NCI-H460 (cell line): ENCODE results near the gene ANGPTL7. TPM values are rescaled to one million over a fixed set of nuclear protein-coding genes. Genes with fewer than 3 reads are reported as not detected.

Source experiments
- DNase-seq: peaks from one replicate; pipeline ENCODE4 v3.0.0-alpha.2; 2016; ENCODE audit warnings: low read depth; ENCODE audit errors: extremely low read depth
- small RNA-seq, 2 experiments: library from RNA; depleted of rRNA; stranded (forward); fragments of <200 nt; gene quantifications; one replicate each; pipeline ENCODE3, GENCODE V24; 2014
- total RNA-seq: library from RNA; depleted of rRNA; stranded (reverse); fragments of >200 nt; shearing (Covaris generic); gene quantifications from 2 replicates; pipeline ENCODE4 v1.2.3, GENCODE V29; 2014; rRNA removed

Gene ANGPTL7
- total RNA-seq, 1 experiment from 2014 or later, result not detected

DNA sequence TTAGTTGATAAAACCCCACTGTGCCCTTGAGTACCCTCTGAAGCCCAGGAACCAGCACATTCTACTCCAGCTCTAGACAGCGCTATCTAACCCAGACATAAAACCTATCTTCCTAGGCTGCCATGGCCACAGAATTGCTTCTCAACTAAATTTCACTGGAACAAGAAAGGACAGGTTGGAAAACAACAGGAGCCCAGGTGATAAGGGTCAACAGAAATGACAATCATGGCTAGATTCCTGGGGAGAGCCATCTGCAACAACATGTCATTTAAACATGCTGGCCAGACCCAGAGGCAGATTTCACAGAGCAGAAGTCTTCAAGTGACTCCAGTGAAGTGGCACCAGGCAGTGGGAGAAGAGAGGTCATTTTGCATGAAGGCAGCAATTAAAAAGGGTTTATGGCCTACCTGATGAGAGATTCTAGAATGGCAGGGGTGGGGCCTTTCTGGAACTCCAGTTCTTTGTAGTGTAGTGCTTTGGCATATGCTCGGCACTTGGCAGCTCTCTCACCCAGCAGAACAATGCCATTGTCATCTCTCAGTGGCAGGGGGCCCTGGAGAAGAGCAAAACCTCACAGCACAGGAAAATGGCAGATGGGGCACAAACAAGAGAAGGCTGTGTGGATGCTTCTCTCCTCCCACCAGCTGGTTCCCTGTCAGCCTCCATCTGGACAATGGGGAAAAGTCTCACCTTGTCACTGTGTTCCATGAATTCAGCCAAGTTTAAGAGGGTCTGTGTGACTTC, 9.9 kb downstream of the ANGPTL7 start:
- no peak for DNase-seq

DNA sequence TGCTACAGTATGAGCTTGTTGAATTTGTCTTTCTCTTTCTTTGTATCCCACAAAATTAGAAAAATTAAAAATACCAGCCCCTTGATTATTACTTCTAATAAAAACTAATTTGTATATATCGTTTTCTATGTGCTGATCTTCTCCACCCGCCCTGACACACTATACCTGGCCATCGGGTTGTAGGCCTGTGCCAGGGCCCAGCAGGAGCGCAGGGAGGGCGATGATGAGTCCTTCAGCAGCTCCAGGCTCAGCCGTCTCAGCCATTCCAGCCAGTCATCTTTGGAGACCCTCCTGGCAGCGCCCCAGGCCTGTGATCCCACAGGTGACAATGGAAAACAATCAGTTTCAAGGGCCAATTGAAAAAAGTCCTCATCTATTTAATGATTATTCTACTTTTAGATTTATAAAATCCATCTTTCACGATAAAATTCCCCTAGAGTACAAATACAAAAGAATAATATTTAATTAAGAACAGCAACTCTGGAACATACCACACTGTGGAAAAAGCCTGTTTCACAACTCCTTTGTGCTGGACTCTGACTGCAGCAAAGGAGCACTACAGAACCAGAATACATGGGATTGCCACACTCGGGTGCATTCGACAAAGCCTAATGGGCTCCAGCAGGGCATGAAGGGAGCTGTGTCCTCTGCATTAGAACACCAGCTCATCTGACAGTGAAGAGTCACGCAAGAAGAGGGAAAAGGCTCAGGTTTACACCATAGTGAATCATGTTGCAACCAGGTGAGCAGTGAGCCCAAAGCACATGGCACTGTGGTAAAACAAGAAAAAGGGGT, 15.4 kb downstream of the ANGPTL7 start:
- DNase-seq, result no peak

DNA sequence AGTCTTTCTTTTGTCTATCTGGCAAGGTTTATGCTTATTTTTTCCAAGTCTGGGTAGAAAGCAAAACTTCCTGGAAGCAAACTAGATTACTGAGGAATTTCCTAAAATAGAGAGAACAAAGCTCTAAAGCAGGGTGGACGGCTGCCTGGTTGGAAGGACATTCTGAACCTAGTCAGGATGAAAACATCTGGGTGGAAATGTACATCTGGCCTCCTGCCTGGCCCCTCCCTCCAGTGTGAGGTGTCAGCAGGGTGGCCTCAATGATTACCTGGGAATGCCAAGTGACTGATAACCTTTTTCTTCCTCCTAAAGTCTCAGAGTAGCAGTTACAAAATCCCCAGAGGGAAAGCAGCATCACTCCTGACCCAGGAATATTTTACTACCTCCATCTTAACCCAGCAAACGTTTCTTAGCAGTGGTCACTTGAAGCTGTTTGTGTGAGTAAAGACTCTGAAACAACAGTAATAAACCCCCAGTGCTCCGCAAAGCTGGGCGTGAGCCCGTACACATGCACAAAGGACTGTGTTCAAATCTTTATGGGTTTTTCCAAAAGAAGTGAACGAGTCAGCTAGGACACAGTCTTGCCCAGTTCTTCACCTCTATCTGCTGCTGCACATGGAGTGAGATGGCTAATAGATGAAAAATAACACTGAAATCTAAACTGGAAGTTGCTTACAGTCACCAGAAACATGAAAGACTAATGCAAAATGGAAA, 18.9 kb downstream of the ANGPTL7 start:
- DNase-seq, result no peak

DNA sequence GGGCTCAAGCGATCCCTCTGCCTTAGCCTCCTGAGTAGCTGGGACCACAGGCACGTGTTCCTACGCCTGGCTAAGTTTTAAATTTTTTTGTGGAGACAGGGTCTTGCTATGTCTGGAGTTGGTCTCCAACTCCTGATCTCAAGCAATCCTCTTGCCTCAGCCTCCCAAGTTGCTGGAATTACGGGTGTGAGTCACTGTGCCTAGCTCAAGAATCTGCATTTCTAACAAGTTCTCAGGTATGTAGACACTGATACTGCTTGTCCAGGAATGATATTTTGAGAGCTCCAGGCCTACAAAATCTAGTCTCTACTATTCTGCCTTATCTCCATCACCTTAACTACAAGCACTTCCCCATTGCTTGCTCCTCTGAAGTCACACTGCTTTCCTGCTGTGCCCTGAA, 22.3 kb downstream of the ANGPTL7 start:
- DNase-seq, result no peak

DNA sequence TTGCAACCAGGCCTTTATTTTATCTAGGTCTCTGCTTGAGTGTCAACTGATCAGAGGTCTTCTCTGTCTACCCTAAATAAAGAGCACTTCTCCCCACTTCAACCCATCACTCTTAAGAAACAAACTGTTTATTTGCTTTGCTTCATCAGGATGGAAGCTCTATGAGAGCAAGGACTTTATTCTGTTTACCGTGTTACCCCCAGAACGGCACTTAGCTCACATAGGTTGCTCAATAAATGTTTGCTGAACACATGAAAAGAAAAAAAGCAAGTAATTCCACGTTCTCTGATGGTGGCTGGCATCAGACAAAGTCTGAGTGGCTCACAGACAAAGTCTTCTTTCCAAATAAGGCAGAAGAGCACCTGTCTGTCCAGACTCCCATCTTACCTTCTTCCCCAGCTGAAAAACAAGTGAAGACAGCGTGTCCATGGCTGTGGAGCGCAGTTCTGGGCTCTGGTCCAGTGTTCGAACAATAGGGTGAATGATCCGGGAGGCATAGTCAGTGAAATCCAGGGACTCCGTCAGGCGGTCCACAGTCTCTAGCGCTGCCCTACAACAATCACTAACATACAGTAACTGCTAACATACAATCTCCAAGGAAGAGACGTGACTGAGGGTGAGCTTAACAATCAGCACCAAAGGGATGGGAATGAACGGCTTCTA, 22.9 kb downstream of the ANGPTL7 start:
- no peak for DNase-seq

DNA sequence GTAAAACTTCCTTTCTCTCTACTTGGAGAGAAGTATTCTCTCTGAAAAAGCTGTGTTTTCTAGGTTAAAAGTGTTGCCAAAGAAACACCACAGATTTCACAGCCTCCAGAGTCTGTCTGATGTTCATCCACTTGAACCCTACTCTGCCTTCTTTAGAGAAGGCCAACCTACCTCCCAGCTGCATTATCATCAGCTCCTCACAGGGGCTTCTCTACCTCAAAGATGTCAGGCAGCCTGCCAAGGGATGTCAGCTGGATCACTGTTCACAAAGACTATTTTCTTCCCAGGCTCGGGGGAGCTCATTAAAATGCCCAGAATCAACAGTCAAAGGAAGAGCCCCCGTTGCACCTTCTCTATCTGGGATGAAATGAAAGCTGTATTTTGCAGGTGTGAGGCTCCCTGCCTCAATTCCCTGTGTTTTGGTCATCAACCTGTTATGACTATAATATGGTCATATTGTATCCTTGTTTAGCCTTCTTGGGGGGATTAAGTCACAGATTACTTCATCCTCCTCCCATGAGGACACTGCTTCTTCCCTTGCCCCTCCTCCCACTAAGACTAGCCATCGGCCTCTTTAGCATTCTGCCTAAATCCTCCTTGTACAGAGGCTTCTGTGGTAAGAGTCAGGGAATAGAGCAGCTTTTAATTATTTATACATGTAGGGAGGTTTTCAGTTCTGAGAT, 25.7 kb downstream of the ANGPTL7 start:
- DNase-seq, result no peak

DNA sequence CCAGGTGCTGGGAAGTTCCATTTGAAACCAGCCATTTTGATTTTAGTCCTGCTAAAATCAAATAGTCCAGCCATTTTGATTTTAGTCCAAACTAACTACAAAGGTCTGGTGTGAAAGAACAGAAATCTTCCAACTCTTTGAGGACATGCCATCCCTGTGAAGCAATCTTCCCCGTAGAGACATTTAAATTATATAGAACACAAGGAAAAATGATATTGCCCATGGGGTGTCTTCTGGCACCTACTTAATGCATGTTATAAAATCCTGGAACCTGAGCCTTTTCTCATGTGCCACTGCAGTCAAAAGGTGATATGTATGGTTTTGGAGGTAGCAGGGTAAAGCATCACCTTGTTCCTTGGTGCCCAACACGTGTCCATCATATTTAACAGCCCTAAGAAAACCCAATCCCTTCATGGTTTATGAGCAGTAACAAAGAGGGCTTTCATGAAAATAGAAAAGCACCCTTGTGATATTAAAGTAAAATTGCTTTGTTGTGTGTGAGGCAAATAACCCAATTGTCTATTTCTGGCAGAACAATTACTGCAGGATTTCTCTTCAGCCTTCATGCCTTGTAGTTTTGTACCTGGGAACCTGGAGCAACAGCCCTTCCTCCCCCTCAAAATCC, 26.3 kb downstream of the ANGPTL7 start:
- no peak for DNase-seq

DNA sequence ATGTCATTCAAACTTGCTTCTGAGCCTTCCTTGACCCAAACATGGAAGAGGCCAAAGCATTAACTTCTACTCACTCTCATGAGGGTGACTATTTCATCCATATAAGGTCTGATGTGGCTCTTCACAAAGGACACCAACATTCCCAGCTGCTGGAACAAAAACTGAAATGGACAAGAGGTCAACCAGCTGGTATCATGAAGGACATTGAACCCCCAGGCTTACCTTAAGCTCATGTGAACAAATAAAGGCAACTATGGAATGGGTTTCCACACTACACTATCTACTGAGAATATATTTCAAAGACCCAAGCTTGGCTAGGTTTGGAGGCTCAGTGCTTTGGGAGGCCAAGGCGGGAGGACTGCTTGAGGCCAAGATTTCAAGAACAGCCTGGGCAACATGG, 26.9 kb downstream of the ANGPTL7 start:
- no peak for DNase-seq

DNA sequence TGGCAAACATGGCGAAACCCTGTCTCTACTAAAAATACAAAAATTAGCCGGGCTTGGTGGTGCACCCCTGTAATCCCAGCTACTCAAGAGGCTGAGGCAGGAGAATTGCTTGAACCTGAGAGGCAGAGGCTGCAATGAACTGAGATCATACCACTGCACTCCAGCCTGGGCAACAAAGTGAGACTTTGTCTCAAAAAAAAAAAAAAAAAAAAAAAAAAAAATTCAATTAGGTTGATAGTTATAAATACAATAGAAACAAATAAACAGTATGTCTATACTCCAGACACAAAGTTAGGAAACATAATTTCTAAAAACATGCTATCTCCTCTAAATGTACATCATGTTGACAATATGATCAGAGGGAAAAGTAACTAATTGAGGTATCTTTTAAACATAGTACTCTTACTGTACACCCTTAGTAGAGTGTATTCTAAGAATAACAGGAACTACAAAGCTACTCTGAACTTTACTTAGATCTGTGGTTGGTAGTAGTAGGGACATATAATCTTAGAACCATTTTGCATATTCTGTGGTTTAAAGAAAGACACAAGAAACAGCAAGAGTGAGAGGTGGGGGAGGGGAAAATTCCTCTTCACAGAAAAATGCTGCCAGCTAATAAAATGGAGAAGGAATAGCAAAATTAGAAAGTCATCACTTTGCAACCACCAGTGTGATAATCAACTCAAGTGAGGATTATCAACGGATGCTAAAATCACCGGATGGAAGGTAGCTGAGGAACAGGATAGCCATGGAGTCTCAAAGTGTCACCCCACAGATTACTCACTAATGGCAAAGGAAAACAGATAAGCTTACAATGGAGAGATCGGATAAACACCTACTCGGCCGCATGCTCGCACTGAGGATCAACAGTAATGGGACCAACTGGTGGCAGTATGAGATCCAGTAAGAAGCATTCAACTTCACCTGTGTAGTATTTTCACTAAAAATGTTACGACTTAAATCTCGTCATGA, 38.2 kb downstream of the ANGPTL7 start:
- no peak for DNase-seq

DNA sequence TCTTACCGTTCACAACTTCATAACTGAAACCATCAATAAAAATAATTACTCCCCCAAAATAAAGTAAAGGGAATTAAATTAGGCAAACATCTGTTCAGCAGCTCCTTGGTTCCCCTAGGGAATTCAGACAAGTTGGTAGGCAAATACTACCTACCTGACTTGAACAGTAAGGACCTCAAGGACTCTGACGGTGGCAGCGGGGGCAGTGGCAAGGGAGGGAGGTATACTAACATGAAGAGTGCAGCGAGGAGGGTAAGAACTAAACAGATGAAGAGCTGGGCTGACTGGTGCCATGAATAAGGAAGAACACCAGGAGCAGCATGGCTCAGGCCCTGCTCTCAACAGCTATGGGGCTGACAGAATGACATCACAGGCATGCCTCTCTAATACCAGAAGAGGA, 40.0 kb downstream of the ANGPTL7 start:
- no peak for DNase-seq

DNA sequence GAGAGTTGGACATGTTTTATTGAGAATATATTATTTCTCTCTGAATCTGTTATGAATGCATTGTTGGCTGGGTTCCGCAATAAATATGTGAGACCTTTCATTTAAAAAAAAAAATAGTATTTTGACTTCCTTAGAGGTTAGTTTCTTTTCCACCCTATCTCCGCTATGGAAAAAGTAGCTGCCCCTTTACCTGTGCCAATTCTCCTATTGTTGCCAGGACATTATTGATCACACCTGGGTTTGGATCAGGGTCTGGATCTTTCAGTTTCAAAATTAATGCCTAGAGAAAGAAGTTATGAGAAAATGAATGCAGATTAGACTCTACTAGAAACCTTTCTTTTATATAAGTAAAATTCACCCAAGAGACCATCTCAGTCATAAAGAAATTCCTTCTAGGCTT, 44.1 kb downstream of the ANGPTL7 start:
- DNase-seq, result no peak

DNA sequence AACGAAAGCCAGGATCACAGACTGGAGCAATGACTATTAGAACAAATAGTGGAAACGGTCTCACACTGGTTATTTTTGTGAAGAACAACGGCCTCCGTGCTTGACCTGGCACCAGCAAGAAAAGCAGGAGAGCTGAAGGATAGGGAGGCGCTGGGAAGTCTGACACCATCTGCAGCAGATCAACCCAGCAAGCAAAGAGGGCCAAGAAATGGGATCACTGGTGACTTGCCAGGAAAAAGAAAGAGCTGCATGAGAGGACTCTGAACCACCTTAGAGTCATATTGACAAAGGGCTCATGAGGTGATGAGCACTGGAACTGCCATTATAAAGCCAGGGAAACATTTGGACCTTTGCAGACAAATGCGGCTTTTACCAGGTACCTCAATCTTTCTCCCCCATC, 48.2 kb downstream of the ANGPTL7 start:
- DNase-seq, result no peak

DNA sequence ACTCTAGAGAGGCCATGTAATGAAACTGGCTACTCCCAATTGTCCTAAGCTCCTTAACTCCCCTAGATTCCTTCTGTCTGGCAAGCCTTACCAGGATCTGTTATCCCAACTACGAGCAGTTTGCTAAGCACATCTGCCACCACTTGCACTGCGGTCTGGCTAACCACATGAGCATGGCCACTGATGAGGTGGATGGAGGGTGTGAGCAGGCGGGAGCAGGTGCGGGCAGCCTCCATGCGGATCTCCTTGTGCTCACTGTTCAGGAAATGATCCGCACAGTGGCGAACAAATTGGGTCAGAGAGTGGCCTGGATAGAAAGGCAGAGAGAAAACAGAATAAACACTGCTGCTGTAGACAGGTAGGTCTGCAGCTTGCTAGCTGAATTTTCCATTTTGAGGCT, 49.2 kb downstream of the ANGPTL7 start:
- no peak for DNase-seq

DNA sequence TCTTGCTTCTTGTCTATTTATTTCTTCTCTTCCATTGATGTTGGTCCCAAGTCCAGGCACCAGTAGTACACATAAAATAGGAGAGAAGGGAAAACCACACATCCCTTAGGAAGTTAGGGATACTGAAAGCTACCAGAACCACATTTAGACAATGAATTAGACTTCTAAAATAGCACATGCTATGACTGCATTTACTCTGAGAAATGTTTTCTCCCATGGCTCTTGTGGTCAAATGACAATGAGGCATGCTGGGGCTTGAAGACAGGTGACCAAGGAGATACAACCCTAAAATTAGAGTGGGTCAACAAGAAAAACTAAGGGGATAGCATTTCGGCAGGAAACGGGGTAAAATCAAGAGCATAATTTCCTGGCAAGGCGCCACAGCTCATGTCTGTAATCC, 56.1 kb downstream of the ANGPTL7 start:
- DNase-seq, result no peak

Small RNAs within 50 kb of the gene (small RNA-seq; reads per million reads assigned to genes)
- gene RNU6-291P (0 reads per million in 2 experiments), gene RNU6-537P (0 to 0.06 reads per million in 2 experiments), gene RPL39P6 (0 reads per million in 2 experiments)

Other genes starting within 250 kb of the ANGPTL7 start
- gene TARDBP, start 176.7 kb upstream of the ANGPTL7 start, total RNA-seq, result 35.2 and 52.5 TPM in 2 replicates
- not detected in 2 replicates for gene MASP2, start 142.1 kb upstream of the ANGPTL7 start, total RNA-seq
- gene SRM, start 129.3 kb upstream of the ANGPTL7 start, total RNA-seq, result 40.3 and 49.8 TPM in 2 replicates
- 54.4 and 57.3 TPM in 2 replicates for gene EXOSC10, start 89.5 kb upstream of the ANGPTL7 start, total RNA-seq
- 29.3 and 30.0 TPM in 2 replicates for gene MTOR, start 73.2 kb downstream of the ANGPTL7 start, total RNA-seq
- 13.6 TPM in 2 replicates for gene UBIAD1, start 83.8 kb downstream of the ANGPTL7 start, total RNA-seq